Ovary (tissue), 9 donors: Measurements from ENCODE around the gene MDM2. TPM values are rescaled to one million over a fixed set of nuclear protein-coding genes. Genes with fewer than 3 reads are reported as not detected.

Experiments
- DNase-seq, 5 donors: peaks; one replicate each; pipeline ENCODE4 v3.0.0-alpha.2; 2019 to 2020
- H3K27ac ChIP-seq, 2 donors: fragments of 200-600 bp; one replicate each; pipeline versions ENCODE4 v1.5.1 to v1.8.0; 2019 to 2022
- H3K27me3 ChIP-seq: fragments of 200-600 bp; one replicate; pipeline ENCODE4 v1.8.0; 2022
- H3K36me3 ChIP-seq: fragments of 200-600 bp; sonication (generic); one replicate; pipeline ENCODE4 v1.5.1; 2019
- H3K4me1 ChIP-seq: one replicate; pipeline ENCODE4 v1.8.1; 2013; ENCODE audit warnings: mild to moderate bottlenecking, moderate library complexity; ENCODE audit not compliant: insufficient read depth
- H3K4me3 ChIP-seq: fragments of 200-600 bp; sonication (generic); one replicate; pipeline ENCODE4 v1.5.1; 2017
- H3K9me3 ChIP-seq, 2 donors: fragments of 200-600 bp in 1 of 2; sonication (generic) in 1 of 2; one replicate each; pipeline versions ENCODE4 v1.5.1 to v1.8.1; 2013 to 2019; ENCODE audit warnings: mild to moderate bottlenecking in 1 of 2, moderate library complexity in 1 of 2
- CTCF ChIP-seq, 3 donors: fragments of 450-650 bp in 2 of 3; fragments of 200-600 bp in 1 of 3; IDR thresholded peaks; one replicate each; pipeline versions ENCODE4 v1.5.1 to v1.8.0; 2016 to 2022; ENCODE audit warnings: antibody characterized with exemption in 3 of 3, mild to moderate bottlenecking in 1 of 3
- EP300 ChIP-seq: sonication (generic); formaldehyde crosslinking; IDR thresholded peaks from one replicate; pipeline ENCODE4 v1.6.1; 2017; ENCODE audit warnings: antibody characterized with exemption
- POLR2A ChIP-seq: fragments of 450-650 bp; IDR thresholded peaks from one replicate; pipeline ENCODE4 v1.6.1; 2017; ENCODE audit warnings: antibody characterized with exemption, mild to moderate bottlenecking, moderate library complexity
- WGBS, 3 donors: extraction: QIAGEN DNeasy Blood & Tissue Kit in 1 of 3; methylation state at CpG; one replicate each; pipeline versions ENCODE4 v1.1.5 to v1.1.7; 2013 to 2017; 5-methylcytosine and 5-hydroxymethylcytosine counted together
- intact Hi-C, 4 donors: fragments of 100-400 bp; cut with DNase I; formaldehyde crosslinking; loops; one replicate each; pipeline versions ENCODE4 v1.11.0 to v1.15.1; 2022 to 2023
- polyA plus RNA-seq, 2 donors: library from polyadenylated mRNA; stranded (reverse); fragments of 200-250 nt in 1 of 2; fragments of 350-450 nt in 1 of 2; fragmentation: Illumina TruSeq in 1 of 2; extraction: RNeasy Lipid Tissue Mini Kit (QIAGEN cat#74804) in 1 of 2; gene quantifications; one replicate each; pipeline ENCODE4 v1.2.3, GENCODE V29; 2013 to 2014
- total RNA-seq, 7 donors: library from RNA; depleted of rRNA in 2 of 7; stranded (reverse); fragments of >200 nt in 2 of 7; fragmentation: NEBNext Ultra II Directional in 3 of 7; extraction: Animal tissue kit (Norgen Biotek cat#: 25700) in 3 of 7; gene quantifications; one replicate each; pipeline versions ENCODE4 v1.1.0 to v1.2.4, GENCODE V29; 2016 to 2023
- donor health status: DM: no; HTN: no; CAD: no; lungs with moderate emphysema.
- donor health status: DM: no; HTN: no; CAD: no.
- donor health status: Bipolar disorder and iron deficiency.
- donor health status: DM: yes; HTN: yes; CAD: no.
- donor health status: DM: no; HTN: no; CAD: no.
- donor health status: DM: yes; HTN: yes; CAD: no.

Gene MDM2
- total and polyA plus RNA-seq, 9 donors, result 14.1 to 101 (median 68.4) TPM

- Histone ChIP-seq H3K4me1 (no peaks in the 10 kb centered on the region), H3K27me3 (no peaks in the 10 kb centered on the region), H3K9me3 (no peaks in the 10 kb centered on the region), H3K36me3 (no peaks in the 10 kb centered on the region), H3K27ac (no peak overlapping the region), H3K4me3 (no peak overlapping the region)
- DNase-seq, result no peak
- intact Hi-C loops, result no loop called here
- no peak for TF ChIP-seq EP300
- TF ChIP-seq POLR2A, result no peak
- TF ChIP-seq CTCF (IDR thresholded peaks at IDR 0.05), result no peak
- WGBS, 3 donors, result 72 to 80% (median 78%) methylated on average over 5 of the region's 5 CpGs
Observed at GRCh38 chr12:68773582-68773981, 34.4 kb upstream of the MDM2 start.

GRCh38 chr12:68775121-68775630, 32.8 kb upstream of the MDM2 start:
- Histone ChIP-seq H3K27ac (no peak overlapping the region), H3K9me3 (no peaks in the 10 kb centered on the region), H3K4me1 (no peaks in the 10 kb centered on the region), H3K4me3 (no peak overlapping the region), H3K36me3 (no peaks in the 10 kb centered on the region), H3K27me3 (no peaks in the 10 kb centered on the region)
- DNase-seq, result no peak
- 94 to 96% (median 95%) methylated on average over 7 of the region's 7 CpGs for whole genome bisulfite sequencing, 3 donors
- TF ChIP-seq EP300, result no peak
- no peak for TF ChIP-seq POLR2A
- TF ChIP-seq CTCF (IDR thresholded peaks at IDR 0.05), result no peak
- intact Hi-C loops, result no loop called here

- no peak for DNase-seq
- no peak for TF ChIP-seq CTCF (IDR thresholded peaks at IDR 0.05)
- TF ChIP-seq EP300, result no peak
- no peak for TF ChIP-seq POLR2A
- WGBS, 3 donors, result 57 to 63% (median 57%) methylated on average over 5 of the region's 5 CpGs
- Histone ChIP-seq H3K36me3 (no peaks in the 10 kb centered on the region), H3K4me1 (no peaks in the 10 kb centered on the region), H3K27ac (no peak overlapping the region), H3K9me3 (no peaks in the 10 kb centered on the region), H3K4me3 (no peak overlapping the region), H3K27me3 (no peaks in the 10 kb centered on the region)
- intact Hi-C loops, result no loop called here
Observed at GRCh38 chr12:68776976-68777610, 30.9 kb upstream of the MDM2 start.

- no peak overlapping the region for H3K27ac ChIP-seq
- no peak for TF ChIP-seq EP300
- no peak for TF ChIP-seq CTCF (IDR thresholded peaks at IDR 0.05)
- TF ChIP-seq POLR2A, result no peak
- H3K4me3 ChIP-seq, result no peak overlapping the region
- no peaks in the 10 kb centered on the region for H3K36me3 ChIP-seq
- no peaks in the 10 kb centered on the region for H3K27me3 ChIP-seq
- intact Hi-C loops, result no loop called here
- DNase-seq, result no peak
- no peaks in the 10 kb centered on the region for H3K4me1 ChIP-seq
- no peaks in the 10 kb centered on the region for H3K9me3 ChIP-seq
Observed at GRCh38 chr12:68779280-68779679, 28.7 kb upstream of the MDM2 start.
